Keratinocyte (primary cell): ENCODE data around the gene RAB6D.

Source experiments
- EZH2 ChIP-seq: IDR thresholded peaks from one replicate; pipeline ENCODE4 v1.6.1; 2012; ENCODE audit warnings: inconsistent platforms, mild to moderate bottlenecking, low read length, moderate library complexity
- TF ChIP-seq, protein P1 (sequence below), 3 experiments: IDR thresholded peaks in 1 of 3; conservative IDR thresholded peaks in 1 of 3; optimal IDR thresholded peaks in 1 of 3; 2 replicates in 2 of 3; 3 replicates in 1 of 3; pipeline versions ENCODE3 to v1.5.1; 2011; ENCODE audit warnings: low read length in 3 of 3, mild to moderate bottlenecking in 3 of 3, moderate library complexity in 2 of 3, control low read depth in 1 of 3, inconsistent platforms in 1 of 3; ENCODE audit not compliant: insufficient read depth in 2 of 3; ENCODE audit errors: extremely low read depth in 1 of 3

DNA sequence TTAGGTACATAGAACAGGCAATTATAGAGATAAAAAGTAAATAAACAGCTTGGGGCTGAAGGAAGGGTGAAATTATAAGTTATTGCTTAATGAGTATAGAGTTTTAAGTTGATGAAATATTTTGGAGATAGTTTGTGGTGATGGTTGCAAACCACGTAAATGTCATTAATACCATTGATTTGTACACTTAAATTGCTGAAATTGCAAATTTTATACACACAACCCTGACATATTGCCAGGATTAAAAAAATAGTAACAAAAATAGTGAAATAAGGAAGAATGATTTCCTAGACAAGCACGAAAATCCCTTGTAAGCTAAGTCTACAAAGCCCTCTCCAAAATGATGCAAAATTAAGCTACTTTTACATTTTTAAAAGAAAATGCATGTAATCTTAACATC lies 46.2 kb upstream of the RAB6D start:
- TF ChIP-seq, protein P1, sequence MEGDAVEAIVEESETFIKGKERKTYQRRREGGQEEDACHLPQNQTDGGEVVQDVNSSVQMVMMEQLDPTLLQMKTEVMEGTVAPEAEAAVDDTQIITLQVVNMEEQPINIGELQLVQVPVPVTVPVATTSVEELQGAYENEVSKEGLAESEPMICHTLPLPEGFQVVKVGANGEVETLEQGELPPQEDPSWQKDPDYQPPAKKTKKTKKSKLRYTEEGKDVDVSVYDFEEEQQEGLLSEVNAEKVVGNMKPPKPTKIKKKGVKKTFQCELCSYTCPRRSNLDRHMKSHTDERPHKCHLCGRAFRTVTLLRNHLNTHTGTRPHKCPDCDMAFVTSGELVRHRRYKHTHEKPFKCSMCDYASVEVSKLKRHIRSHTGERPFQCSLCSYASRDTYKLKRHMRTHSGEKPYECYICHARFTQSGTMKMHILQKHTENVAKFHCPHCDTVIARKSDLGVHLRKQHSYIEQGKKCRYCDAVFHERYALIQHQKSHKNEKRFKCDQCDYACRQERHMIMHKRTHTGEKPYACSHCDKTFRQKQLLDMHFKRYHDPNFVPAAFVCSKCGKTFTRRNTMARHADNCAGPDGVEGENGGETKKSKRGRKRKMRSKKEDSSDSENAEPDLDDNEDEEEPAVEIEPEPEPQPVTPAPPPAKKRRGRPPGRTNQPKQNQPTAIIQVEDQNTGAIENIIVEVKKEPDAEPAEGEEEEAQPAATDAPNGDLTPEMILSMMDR (optimal IDR thresholded peaks at IDR 0.05 in 1 of 3, IDR thresholded peaks at IDR 0.05 in 1 of 3, conservative IDR thresholded peaks at IDR 0.05 in 1 of 3; ENCODE audit: extremely low read depth in 1 of 3, insufficient read depth in 2 of 3, low read length in 3 of 3) = no peak
- no peak for TF ChIP-seq EZH2
